Measurements from ENCODE around the gene HIVEP3.

- TF ChIP-seq CTCF (IDR thresholded peaks at IDR 0.05; ENCODE audit: insufficient read depth, low read length) (no peak), GABPA (IDR thresholded peaks at IDR 0.05; ENCODE audit: low read depth) (no peak), REST (IDR thresholded peaks at IDR 0.05; ENCODE audit: insufficient replicate concordance, low read depth) (no peak), POLR2AphosphoS5 (IDR thresholded peaks at IDR 0.05; ENCODE audit: low read depth) (no peak), SPI1 (IDR thresholded peaks at IDR 0.05; ENCODE audit: borderline replicate concordance, low read depth) (no peak)
These were observed 102.7 kb downstream of the HIVEP3 start for GRCh38 chr1:41816061-41816460.
